GM21529 (cell line): ENCODE data around the gene ZFHX2.

Experiments
- ATAC-seq: cut with Tn5 transposase; IDR thresholded peaks from one replicate; pipeline ENCODE4 v1.9.1; 2021; ENCODE audit not compliant: unreplicated experiment

Gene ZFHX2

DNA sequence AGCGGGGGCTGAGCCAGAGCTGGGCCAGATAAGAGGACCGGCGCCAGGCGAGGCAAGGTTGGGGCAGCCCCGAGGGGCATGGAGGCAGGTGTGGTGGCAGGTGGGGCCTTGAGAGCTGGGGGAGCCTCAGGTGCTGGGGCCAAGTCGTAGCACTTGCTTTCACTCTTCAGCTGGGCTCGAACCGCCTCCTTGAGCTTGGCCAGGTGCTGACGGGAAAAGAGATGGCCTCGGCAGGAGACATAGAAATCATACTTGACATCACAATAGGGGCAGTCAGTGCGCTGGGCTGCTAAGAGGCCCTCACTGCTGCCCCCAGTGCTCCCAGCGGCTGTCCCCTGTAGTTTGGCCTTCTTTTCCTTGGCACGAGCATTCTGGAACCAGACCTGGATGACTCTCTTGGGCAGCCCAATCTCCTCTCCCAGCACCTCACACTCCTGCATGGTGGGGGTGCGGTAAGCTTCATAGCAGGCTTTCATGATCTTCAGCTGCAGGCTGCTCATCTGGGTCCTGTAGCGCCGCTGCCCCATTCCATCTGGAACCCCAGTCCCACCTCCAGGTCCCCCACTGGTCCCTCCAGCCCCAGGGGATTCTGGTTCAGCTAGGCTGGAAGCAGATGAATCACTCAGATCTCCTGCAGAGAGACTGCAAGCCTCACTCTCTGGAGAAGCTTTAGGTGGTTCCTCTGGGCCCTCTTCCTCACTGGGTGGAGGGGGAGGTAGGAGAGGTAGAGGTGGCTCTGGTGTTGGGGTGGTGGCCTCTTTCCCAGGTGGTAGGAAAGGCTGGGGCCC is 28.1 kb downstream of the ZFHX2 start:
- no peak for ATAC-seq

DNA sequence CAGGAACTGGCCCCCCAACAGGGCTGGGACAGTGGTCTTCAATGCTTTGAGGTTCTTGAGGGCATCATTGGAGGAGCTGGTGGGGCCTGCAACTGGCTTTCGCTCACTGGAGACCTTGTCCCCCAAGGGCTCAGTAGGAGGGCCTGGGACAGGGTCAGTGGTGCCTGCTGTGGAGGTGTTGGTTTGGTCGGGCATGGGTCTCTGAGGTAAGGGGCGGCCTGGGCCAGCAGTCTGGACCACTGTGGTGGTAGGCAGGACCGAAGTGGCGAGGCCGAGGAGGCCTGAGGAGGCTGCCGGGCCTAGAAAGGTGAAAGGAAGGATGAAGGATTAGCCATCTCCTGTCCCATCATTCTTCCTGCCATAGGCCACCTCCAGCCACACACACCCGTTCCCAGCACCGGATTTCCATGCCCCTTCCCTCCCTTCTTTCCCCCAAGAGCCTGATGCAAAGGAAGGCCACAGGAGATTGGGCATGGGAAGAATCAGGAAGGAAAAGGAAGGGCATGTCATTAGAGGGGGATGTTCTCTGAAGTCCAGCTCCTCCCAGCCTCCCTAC is 28.8 kb downstream of the ZFHX2 start:
- no peak for ATAC-seq

DNA sequence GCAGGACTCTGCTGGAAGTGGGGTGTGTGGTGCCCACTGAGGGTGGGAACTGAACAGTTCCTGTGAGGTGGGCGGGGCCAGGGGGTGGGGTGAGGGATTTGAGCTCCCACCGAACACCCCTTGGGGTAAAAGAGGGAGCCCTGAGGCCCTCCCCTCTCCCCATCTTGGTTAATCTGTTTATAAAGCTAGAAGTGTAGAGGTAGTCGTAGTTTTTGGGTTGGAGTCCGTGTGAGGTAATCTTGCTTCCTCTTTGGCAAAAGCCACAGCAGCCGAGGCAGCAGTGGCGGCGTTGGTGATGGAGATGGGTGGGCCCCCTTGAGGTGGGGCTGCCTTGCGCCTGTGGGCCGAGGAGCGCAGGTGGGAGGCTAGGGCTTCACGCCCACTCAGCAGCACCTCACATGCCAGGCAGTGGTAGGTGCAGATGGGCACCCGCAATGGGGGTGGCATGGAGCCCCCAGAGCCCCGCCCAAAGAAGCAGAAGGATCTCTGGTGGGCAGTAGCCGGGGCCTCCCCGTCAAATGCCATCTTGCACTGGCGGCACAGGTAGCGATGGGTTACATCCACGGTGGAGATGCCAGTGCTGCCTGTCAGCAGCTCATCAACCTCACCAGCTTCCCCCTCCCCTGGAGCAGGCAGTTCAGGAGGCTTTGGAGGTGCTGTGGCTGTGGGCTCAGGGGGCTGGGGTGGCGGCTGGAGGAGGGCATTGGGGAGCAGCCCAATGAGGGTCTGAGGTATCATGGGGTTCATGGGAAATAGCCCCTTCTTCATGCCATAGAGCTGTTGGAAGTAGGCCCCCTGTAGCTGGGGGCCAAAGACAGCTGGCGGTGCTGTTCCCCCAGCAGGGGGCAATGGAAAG is 29.6 kb downstream of the ZFHX2 start:
- ATAC-seq: no peak

GRCh38 chr14:23520899-23521533 is 30.5 kb downstream of the ZFHX2 start:
- no peak for ATAC-seq

GRCh38 chr14:23518709-23519108 is 32.9 kb downstream of the ZFHX2 start:
- ATAC-seq: no peak

DNA sequence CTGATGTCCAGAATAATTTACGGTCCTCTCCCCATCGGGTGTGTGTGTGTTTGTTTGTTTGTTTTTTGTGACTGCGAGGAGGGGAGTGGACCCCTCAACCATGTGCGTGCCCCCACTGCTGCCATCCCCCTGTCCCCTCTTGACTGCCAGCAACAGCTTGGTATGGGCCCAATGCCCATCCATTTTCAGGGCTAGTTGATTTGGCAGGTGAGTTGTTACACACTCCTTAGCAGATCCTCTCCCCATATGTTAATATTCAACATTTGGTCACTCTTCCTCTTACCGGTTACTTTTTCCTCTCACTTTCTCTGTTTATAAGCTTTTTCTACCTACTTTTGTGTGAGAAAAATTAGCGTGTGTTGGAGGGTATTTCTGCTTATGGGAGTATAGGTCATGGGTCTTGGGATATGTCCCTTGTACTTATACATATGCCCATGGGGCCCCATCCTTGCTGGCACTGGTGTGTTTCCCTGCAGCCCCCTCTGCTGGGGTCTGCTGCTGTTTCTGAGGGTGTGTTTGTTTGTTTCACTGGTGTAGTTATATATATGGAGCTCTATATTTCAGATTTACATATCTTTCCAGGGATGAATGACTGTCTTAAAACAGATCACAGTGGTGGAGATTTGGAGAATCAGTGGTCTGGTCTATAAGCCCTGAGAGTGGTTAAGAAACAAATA is 33.8 kb downstream of the ZFHX2 start:
- no peak for ATAC-seq

DNA sequence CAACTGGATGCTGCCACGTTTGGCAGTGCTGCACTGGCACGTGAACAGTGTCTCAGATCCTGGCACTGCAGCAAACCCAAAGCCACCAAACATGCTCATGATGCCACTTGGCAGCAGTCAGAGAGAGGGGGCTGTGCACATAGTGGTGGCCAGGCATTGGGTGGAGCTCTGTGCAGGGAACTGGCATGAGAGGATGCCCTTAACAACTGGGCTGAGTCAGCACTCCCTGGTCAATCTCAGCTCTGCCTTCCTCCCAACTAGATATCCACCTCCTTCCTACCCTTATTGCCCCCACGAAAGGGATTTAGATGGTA is 37.0 kb downstream of the ZFHX2 start:
- ATAC-seq: no peak

DNA sequence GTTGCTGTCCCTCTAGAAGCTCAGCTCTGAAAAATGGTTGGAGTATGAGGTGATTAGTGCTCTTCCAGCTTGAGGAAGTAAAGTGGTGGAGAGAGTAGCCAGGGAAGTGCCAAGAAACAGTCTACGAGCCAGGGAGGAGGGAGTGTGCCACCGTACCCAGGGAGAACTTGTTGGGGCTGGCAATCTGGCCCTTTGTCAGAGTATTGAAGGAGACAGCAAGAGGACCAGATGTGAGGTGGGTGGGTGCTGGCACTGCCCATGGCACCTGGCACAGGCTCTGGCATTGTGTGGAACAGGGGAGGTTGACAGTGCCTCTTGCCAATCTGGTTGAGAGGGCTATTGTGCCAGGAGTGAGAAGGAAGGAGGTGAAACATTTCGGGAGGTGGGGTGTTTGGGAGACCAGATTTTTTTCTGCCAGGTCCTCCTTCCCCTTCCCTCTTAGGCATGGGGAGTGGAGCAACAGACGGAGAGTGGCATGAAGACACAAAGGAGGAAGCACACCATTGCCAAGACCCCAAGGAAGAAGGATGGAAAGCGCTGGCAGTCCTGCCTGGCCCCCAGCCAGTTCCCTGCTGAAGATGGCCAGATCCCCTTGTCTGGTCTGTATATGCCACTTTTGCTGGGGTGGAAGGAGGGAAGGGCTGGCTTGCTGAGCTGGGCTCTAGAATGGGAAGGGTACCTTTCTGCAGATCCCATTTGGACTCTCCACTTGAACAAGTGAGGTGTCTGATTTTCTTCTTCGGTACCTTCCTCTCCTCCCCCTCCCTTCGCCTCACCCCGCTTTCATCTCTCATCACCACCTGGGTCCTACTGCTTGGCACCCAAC is 37.5 kb downstream of the ZFHX2 start:
- ATAC-seq: no peak

- no peak for ATAC-seq
These were observed 38.4 kb downstream of the ZFHX2 start for GRCh38 chr14:23513005-23513817.

- no peak for ATAC-seq
These were observed 39.4 kb downstream of the ZFHX2 start for GRCh38 chr14:23512156-23512555.

DNA sequence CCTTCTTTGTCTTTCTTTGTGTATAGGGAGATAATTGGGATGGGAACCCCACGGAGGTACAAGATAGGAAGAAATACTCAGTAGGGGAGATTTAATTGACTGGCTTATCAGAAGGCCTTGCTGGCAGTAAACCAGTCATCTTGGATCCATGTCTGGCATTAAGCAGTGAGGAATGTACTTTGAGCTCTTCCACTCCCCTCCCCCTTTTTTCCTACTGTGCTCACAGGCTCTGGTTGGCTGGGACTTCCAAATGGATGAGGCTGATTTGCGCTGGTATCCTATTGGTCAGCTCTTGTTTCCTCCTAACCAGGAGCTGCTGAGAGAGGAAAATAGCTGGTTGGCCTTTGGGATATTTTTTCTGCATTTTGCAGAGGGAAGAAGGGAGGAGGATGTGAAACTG is 57.3 kb downstream of the ZFHX2 start:
- ATAC-seq: no peak

DNA sequence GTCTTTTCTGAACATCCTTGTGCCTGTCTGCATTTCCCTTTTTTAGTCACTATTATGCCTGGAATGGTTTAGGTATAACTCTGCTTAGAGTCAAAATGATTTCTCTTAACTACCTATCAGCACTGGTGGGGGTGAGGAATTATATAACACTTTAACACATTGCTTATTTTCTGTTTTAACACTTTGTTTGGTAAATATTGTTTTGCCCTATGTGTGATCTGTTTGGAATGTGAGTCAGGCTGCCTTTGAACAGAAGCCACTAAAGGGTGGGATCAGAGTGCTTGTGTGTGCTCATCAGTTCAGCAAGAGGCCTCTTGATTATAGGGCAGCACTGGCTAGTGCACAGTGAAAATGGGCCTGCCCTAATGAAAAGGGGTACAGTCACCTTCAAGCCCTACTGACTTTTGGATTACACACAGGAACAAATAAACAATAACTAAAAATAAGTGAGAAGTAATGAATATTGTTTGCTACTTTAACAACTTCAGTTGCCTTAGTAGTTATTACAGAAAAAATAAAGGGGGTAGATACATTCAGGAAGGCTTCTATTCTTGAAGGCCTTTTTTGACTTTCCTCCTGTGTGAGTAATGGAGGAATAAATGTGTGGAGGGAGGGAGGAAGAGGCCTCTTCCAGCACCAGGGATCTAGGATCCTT is 58.8 kb downstream of the ZFHX2 start:
- no peak for ATAC-seq

GRCh38 chr14:23487216-23487615 is 64.3 kb downstream of the ZFHX2 start:
- ATAC-seq: no peak

- no peak for ATAC-seq
These were observed 65.5 kb downstream of the ZFHX2 start for GRCh38 chr14:23486036-23486435.

- ATAC-seq: no peak
These were observed 66.2 kb downstream of the ZFHX2 start for GRCh38 chr14:23485326-23485725.

DNA sequence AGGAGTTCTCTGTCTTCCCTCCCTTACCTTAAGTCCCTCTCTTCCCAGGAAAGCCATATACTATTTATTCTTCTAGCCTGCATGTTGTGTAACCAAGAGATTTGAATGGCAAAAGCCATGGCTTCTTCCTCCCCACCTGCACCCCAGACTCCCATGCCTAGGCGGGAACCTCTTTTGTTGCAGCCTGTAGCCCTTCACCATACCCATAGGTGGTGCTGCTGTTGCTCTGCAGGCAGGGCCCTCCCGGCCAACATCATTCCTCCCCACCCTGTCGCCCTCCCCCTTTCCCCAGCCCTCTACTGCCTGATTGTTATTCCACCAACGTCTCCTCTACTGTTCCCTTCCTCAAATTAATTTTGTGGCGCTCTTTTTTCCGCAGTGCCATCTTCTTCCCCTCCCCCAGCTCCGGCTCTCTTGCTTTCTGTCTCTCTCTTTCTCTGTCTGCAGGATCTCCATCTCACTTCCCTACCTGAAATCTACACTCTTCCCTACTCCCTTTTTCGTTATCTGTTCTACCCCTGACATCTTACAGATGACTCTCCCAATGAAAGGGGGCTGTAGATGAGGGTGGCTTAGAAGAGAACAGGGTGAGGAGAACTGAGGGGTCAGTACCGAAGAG is 68.2 kb downstream of the ZFHX2 start:
- ATAC-seq: no peak

DNA sequence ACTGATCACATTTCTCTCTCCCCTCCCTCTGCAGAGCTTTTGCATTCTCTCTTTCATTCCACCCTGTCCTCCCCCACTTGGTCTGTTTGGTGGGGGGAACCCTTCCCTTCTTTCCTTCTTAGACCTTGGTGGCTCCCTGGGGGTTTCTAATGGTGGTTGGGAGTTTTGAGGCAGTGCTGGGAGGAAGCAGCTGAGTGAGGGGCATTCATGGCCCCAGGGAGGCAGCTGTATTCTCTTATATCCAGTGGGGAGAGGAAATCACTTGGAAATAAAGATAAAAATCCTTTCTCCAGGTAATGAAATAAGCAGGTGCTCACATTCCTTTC is 68.8 kb downstream of the ZFHX2 start:
- ATAC-seq: no peak

DNA sequence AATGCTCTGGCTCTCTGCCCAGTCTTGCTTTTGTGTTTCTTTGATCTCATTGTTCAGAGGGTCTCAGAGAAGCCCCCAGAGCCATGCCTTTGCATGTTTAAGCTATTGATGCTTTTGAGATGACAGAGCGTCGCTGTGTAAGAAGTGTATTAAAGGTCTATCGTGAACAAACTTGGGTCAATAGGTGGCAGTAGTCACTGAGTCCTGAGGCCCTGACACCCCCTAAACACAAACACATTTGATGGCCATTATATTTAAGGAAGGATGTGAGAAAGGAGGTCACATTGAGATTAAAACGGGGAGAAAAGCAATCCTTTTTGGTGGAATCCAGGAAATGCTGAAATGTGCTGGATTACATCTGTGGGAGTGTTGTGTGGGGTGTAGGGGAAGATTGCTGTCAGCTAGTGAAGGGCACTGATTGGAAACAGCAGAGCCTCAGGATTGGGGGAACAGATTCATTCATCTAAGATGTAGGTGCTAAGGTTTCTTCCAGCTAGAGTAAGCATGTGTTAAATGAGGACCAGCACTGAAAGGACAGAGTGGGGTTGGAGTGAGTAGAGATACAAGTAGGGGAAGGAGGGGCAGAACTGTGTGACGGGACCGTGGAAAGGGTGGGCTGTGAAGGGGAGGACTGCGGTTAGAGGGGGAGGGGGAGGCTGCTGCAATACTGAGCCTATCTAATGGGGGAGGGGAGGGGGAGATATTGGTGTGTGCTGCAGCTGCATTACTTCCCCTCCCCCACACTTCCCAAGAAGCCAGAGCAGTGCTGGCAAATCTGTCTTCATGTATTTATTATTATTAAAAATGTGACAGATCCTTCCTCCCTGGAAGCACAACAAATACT is 69.4 kb downstream of the ZFHX2 start:
- ATAC-seq: no peak
